ENCODE measurements around the gene NUP62.

NUP62 gene

DNA sequence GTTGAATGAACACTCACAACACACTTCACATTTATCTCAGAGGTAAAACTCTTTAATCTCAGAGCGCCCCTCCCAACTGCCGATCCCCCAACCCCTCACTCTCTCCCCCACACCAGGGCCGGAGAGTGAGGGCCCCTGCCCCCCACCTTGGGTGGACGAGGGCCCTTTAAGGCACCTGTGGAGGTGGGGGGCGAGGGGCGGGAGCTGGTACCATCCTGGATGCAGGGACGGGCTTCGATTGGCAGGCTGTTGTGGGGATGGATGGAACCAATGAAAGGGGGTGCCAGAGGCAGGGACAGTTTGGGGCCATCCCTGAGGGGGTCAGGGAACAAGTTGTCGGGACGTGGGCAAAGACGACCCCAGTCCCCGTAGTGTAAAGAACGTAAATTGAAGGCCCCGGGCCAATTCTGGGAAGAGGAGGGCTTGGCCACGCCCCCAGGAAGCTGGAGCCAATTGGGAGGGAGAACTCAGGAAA is 60.3 kb downstream of the NUP62 start:
- DNase-seq (ENCODE audit: low read depth, low spot score), result no peak

- peak; percentile 72 for DNase-seq (ENCODE audit: low read depth, low spot score)
Observed at GRCh38 chr19:49866933-49867782, 62.1 kb downstream of the NUP62 start, which contains the start of gene PNKP. Gene PNKP (minus strand): TSS chr19:49867576. CDS start chr19:49867204, 372 bp downstream.

- DNase-seq (ENCODE audit: low read depth, low spot score), result no peak
Observed at GRCh38 chr19:49864890-49865289, 64.4 kb downstream of the NUP62 start.

- no peak for DNase-seq (ENCODE audit: low read depth, low spot score)
Observed at GRCh38 chr19:49863935-49864320, 65.4 kb downstream of the NUP62 start.

DNA sequence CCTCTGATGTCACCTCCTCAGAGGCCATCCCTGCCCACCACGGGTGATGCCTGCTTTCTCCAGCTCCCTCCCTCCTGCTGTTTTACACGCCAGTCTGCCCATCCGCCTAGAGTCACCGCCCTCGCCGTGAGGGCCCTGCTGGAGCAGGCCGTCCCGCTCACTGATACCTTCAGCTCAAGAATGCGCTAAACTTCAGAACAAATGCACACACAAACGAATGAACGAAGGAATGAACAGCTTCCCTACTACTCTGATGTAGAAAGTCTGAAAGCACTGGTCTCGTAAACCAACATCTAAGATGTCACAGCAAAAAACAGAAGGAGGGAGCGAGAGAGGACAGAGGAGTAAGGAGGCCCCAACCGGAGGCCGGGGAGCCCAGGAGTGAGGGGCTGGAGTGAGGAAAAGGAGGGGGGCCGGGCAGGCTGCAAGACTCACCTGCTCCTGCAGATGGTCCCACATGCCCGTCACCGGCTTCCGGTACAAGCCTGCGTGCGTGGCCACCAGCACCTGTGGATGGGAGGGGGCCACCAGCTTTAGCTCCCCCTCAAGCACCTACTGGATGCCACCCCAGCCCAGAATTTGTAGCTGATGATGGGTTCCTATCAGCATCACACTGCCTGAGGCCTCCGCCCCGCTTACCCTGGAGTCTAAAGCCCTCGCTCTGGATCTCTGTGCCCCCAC is 65.9 kb downstream of the NUP62 start:
- no peak for DNase-seq (ENCODE audit: low read depth, low spot score)

GRCh38 chr19:49862391-49863253 is 66.7 kb downstream of the NUP62 start:
- DNase-seq (ENCODE audit: low read depth, low spot score), result no peak

- no peak for DNase-seq (ENCODE audit: low read depth, low spot score)
Observed at GRCh38 chr19:49861541-49862378, 67.5 kb downstream of the NUP62 start.

- DNase-seq (ENCODE audit: low read depth, low spot score), result no peak
Observed at GRCh38 chr19:49861107-49861506, 68.2 kb downstream of the NUP62 start.

- DNase-seq (ENCODE audit: low read depth, low spot score), result no peak
Observed at GRCh38 chr19:49860336-49861102, 68.8 kb downstream of the NUP62 start.

DNA sequence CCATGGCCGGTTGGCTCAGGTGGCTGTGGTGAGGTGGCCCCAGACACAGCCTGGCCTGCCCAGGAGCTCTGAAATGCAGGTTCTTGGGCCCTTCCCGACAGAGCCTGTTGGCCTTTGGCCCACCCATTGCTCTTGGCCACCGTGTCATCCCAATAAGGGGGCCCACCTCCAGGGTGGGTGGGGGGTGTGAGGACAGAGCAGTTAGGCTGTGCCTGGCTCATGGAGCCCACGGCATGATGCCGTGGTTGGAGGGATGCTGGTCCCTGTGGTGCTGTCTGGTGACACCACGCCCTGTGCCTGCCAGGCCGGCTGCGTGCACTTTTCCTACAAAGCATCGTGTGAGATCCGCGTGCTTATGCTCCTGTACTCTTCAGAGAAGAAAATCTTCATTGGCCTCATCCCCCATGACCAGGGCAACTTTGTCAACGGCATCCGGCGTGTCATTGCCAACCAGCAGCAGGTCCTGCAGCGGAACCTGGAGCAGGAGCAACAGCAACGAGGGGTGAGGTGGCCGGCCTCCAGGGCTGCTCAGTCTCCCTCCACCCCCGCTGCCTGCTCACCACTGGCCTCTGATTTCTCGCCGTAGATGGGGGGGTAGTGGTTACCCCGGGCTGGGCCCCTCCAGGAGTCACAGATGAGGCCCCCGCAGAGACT is 69.5 kb downstream of the NUP62 start:
- DNase-seq (ENCODE audit: low read depth, low spot score), result no peak

GRCh38 chr19:49858088-49858985 is 71.0 kb downstream of the NUP62 start:
- no peak for DNase-seq (ENCODE audit: low read depth, low spot score)

GRCh38 chr19:49857838-49858087 is 71.5 kb downstream of the NUP62 start:
- DNase-seq (ENCODE audit: low read depth, low spot score), result no peak

DNA sequence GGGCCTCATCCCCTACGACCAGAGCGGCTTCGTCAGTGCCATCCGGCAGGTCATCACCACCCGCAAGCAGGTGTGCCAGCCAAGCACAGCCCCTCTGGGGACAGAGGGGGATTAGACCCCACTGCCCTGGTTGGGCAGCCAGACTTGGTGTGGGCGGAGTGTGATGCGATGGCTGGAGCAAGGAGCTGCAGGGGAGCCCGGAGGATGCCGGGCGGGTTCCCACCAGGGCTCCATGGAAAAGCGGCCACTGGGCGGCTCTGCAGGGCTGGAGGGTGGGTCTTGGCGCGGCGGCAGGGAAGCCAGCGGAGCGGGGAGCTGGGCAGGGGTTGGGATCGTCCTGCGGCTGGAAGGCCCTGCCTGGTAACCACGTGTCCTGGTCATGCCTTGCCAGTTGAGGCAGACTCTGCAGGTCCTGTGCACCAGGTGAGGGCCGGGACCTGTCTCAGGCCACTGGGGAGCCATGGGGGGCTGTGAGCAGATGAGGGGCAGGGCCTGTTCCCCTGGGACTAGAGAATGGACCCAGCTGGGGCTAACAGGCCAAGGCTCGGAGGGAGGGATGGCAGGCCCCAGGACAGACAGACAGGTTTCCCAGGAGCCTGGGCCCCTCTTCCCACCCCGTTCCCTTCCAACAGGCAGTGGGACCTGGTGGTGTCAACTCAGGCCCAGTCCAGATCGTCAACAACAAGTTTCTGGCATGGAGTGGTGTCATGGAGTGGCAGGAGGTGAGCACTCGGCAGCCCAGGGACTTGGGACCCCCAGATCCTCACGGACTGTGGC is 72.1 kb downstream of the NUP62 start:
- DNase-seq (ENCODE audit: low read depth, low spot score), result no peak
